SH-SY5Y (cell line): ENCODE data around the gene GPR179.

ENCODE experiments used
- GATA2 ChIP-seq: IDR thresholded peaks from 2 replicates; pipeline ENCODE4 v1.6.1; 2011; ENCODE audit warnings: mild to moderate bottlenecking, low read depth, low read length
- GATA3 ChIP-seq: IDR thresholded peaks from 2 replicates; pipeline ENCODE4 v1.6.1; 2011; ENCODE audit warnings: low read depth, mild to moderate bottlenecking, low read length, moderate library complexity

- no peak for TF ChIP-seq GATA2
- TF ChIP-seq GATA3: no peak
These were observed 19.5 kb downstream of the GPR179 start for GRCh38 chr17:38324141-38324697.
